Neuron (in vitro differentiated cells): ENCODE measurements around the gene ROPN1.
"Not testable (repeated sequence)": the region's sequence is repeated elsewhere in the genome, so short reads cannot be mapped to it uniquely, and the experiment has no call there.

Source experiments
- H2AFZ ChIP-seq: one replicate; pipeline ENCODE4 v1.6.1; 2013; ENCODE audit warnings: low read depth, mild to moderate bottlenecking, inconsistent platforms, low read length, moderate library complexity
- H3K27me3 ChIP-seq: one replicate; pipeline ENCODE4 v1.6.1; 2013; ENCODE audit warnings: low read length; ENCODE audit not compliant: insufficient read depth
- H3K36me3 ChIP-seq: one replicate; pipeline ENCODE4 v1.6.1; 2013; ENCODE audit warnings: low read length; ENCODE audit not compliant: insufficient read depth
- H3K4me1 ChIP-seq: one replicate; pipeline ENCODE4 v1.6.1; 2013; ENCODE audit warnings: low read length; ENCODE audit not compliant: insufficient read depth
- H3K4me3 ChIP-seq: 2 replicates; pipeline ENCODE4 v1.5.1; 2013; ENCODE audit warnings: mild to moderate bottlenecking, low read length, moderate library complexity
- H3K9me3 ChIP-seq: one replicate; pipeline ENCODE4 v1.6.1; 2013; ENCODE audit warnings: low read length

ROPN1 gene

GRCh38 chr3:123991730-123992588 is at the start of gene ROPN1:
Gene ROPN1 (minus strand): TSS chr3:123992124. CDS start chr3:123980481, 11,643 bp downstream.
- not testable (repeated sequence) for H2AFZ ChIP-seq, H3K4me3 ChIP-seq, H3K4me1 ChIP-seq, H3K9me3 ChIP-seq, H3K36me3 ChIP-seq
- peaks cover 49% of the 10 kb centered on the region for H3K27me3 ChIP-seq

GRCh38 chr3:124041553-124041952 is 49.6 kb upstream of the ROPN1 start:
- Histone ChIP-seq H2AFZ (no peak overlapping the region), H3K4me1 (peaks cover 13% of the 10 kb centered on the region), H3K36me3 (no peaks in the 10 kb centered on the region), H3K4me3 (no peak overlapping the region), H3K9me3 (no peaks in the 10 kb centered on the region), H3K27me3 (no peaks in the 10 kb centered on the region)

GRCh38 chr3:124037326-124037725 is 45.4 kb upstream of the ROPN1 start:
- Histone ChIP-seq H3K9me3 (no peaks in the 10 kb centered on the region), H3K4me1 (peaks cover 22% of the 10 kb centered on the region), H3K4me3 (no peak overlapping the region), H2AFZ (no peak overlapping the region), H3K36me3 (no peaks in the 10 kb centered on the region), H3K27me3 (no peaks in the 10 kb centered on the region)

GRCh38 chr3:124036214-124036613 is 44.3 kb upstream of the ROPN1 start:
- H3K4me3 ChIP-seq, H3K9me3 ChIP-seq, H2AFZ ChIP-seq, H3K36me3 ChIP-seq, H3K27me3 ChIP-seq: not testable (repeated sequence)
- H3K4me1 ChIP-seq = peaks cover 21% of the 10 kb centered on the region

- Histone ChIP-seq H2AFZ (no peak overlapping the region), H3K9me3 (no peaks in the 10 kb centered on the region), H3K36me3 (no peaks in the 10 kb centered on the region), H3K4me3 (peak overlapping the region; percentile 99), H3K4me1 (peaks cover 16% of the 10 kb centered on the region), H3K27me3 (no peaks in the 10 kb centered on the region)
These were observed 43.7 kb upstream of the ROPN1 start for GRCh38 chr3:124035463-124036121.

GRCh38 chr3:124034844-124035152 is 42.9 kb upstream of the ROPN1 start:
- H3K4me3 ChIP-seq = peak overlapping the region; percentile 99
- H3K27me3 ChIP-seq = no peaks in the 10 kb centered on the region
- peaks cover 16% of the 10 kb centered on the region for H3K4me1 ChIP-seq
- H2AFZ ChIP-seq = no peak overlapping the region
- no peaks in the 10 kb centered on the region for H3K9me3 ChIP-seq
- H3K36me3 ChIP-seq = no peaks in the 10 kb centered on the region

GRCh38 chr3:124034016-124034843 is 42.3 kb upstream of the ROPN1 start:
- Histone ChIP-seq H3K27me3 (no peaks in the 10 kb centered on the region), H3K9me3 (no peaks in the 10 kb centered on the region), H2AFZ (peak overlapping the region; percentile 86), H3K36me3 (no peaks in the 10 kb centered on the region), H3K4me1 (peaks cover 16% of the 10 kb centered on the region), H3K4me3 (peak overlapping the region; percentile 99)

GRCh38 chr3:124033360-124034015 is 41.6 kb upstream of the ROPN1 start, which contains the start of gene KALRN:
Gene KALRN (plus strand): TSS chr3:124033369.
- Histone ChIP-seq H2AFZ (peak within 1 kb of the TSS; percentile 86), H3K27me3 (no peaks in the 10 kb centered on the region), H3K36me3 (no peaks in the 10 kb centered on the region), H3K4me3 (peak within 1 kb of the TSS; percentile 99), H3K9me3 (no peaks in the 10 kb centered on the region), H3K4me1 (peaks cover 16% of the 10 kb centered on the region)

- H2AFZ ChIP-seq = peak overlapping the region; percentile 24
- no peaks in the 10 kb centered on the region for H3K36me3 ChIP-seq
- peak overlapping the region; percentile 99 for H3K4me3 ChIP-seq
- H3K27me3 ChIP-seq = no peaks in the 10 kb centered on the region
- H3K4me1 ChIP-seq = peaks cover 16% of the 10 kb centered on the region
- no peaks in the 10 kb centered on the region for H3K9me3 ChIP-seq
These were observed 41.0 kb upstream of the ROPN1 start for GRCh38 chr3:124032881-124033359.

GRCh38 chr3:124032311-124032880 is 40.5 kb upstream of the ROPN1 start:
- H3K4me1 ChIP-seq = peaks cover 16% of the 10 kb centered on the region
- H3K4me3 ChIP-seq = peak overlapping the region; percentile 99
- peak overlapping the region; percentile 24 for H2AFZ ChIP-seq
- no peaks in the 10 kb centered on the region for H3K27me3 ChIP-seq
- H3K9me3 ChIP-seq = no peaks in the 10 kb centered on the region
- no peaks in the 10 kb centered on the region for H3K36me3 ChIP-seq

GRCh38 chr3:124026516-124026915 is 34.6 kb upstream of the ROPN1 start:
- Histone ChIP-seq H3K36me3 (no peaks in the 10 kb centered on the region), H3K27me3 (no peaks in the 10 kb centered on the region), H3K4me1 (no peaks in the 10 kb centered on the region), H3K4me3 (no peak overlapping the region), H2AFZ (no peak overlapping the region), H3K9me3 (no peaks in the 10 kb centered on the region)

- H3K4me1 ChIP-seq, H3K9me3 ChIP-seq, H3K36me3 ChIP-seq, H2AFZ ChIP-seq, H3K27me3 ChIP-seq, H3K4me3 ChIP-seq: not testable (repeated sequence)
These were observed 31.6 kb upstream of the ROPN1 start for GRCh38 chr3:124023531-124023930.
